ENCODE measurements around the gene SH2B3. TPM values are rescaled to one million over a fixed set of nuclear protein-coding genes. Genes with fewer than 3 reads are reported as not detected.

The SH2B3 gene
- total RNA-seq, 1 donor from 2014 or later: 2.8 TPM

- DNase-seq (ENCODE audit: low spot score): no peak
- Histone ChIP-seq H3K9ac (no peak overlapping the region), H3K36me3 (no peaks in the 10 kb centered on the region), H3K79me2 (ENCODE audit: low read depth) (no peaks in the 10 kb centered on the region), H3K4me2 (no peak overlapping the region), H3K27ac (no peak overlapping the region), H3K4me1 (peaks cover 7% of the 10 kb centered on the region), H2AFZ (replicated peaks) (no peak overlapping the region), H3K9me3 (ENCODE audit: low read depth) (no peaks in the 10 kb centered on the region), H4K20me1 (ENCODE audit: low read depth) (no peaks in the 10 kb centered on the region), H3F3A (ENCODE audit: low read depth) (no peaks in the 10 kb centered on the region), H3K27me3 (no peaks in the 10 kb centered on the region), H3K4me3 (no peak overlapping the region)
- Mint-ChIP-seq H3K27me3 (ENCODE audit: insufficient read depth, low read depth) (peaks cover 11% of the 10 kb centered on the region), H3K4me1 (peaks cover 21% of the 10 kb centered on the region), H3K9me3 (no peaks in the 10 kb centered on the region), H3K27ac (peak overlapping the region; percentile 27), H3K4me3 (no peak overlapping the region), H3K36me3 (peaks cover 4% of the 10 kb centered on the region)
- TF ChIP-seq EZH2 (IDR thresholded peaks at IDR 0.05): no peak
- no peak for TF ChIP-seq EZH2phosphoT487 (IDR thresholded peaks at IDR 0.05)
- TF ChIP-seq CTCF (IDR thresholded peaks at IDR 0.05): no peak
Observed at GRCh38 chr12:111434680-111435338, 29.1 kb downstream of the SH2B3 start.

- Mint-ChIP-seq H3K9me3 (no peaks in the 10 kb centered on the region), H3K4me3 (no peak overlapping the region), H3K27ac (no peak overlapping the region), H3K27me3 (ENCODE audit: insufficient read depth, low read depth) (peaks cover 6% of the 10 kb centered on the region), H3K36me3 (peaks cover 4% of the 10 kb centered on the region), H3K4me1 (peaks cover 25% of the 10 kb centered on the region)
- H3K27me3 ChIP-seq: no peaks in the 10 kb centered on the region
- no peak overlapping the region for H2AFZ ChIP-seq (replicated peaks)
- no peak for TF ChIP-seq EZH2 (IDR thresholded peaks at IDR 0.05)
- no peak for TF ChIP-seq CTCF (IDR thresholded peaks at IDR 0.05)
- TF ChIP-seq EZH2phosphoT487 (IDR thresholded peaks at IDR 0.05): no peak
- no peak overlapping the region for H3K9ac ChIP-seq
- DNase-seq (ENCODE audit: low spot score): no peak
- H3K36me3 ChIP-seq: no peaks in the 10 kb centered on the region
- H4K20me1 ChIP-seq (ENCODE audit: low read depth): no peaks in the 10 kb centered on the region
- no peaks in the 10 kb centered on the region for H3F3A ChIP-seq (ENCODE audit: low read depth)
- peaks cover 7% of the 10 kb centered on the region for H3K4me1 ChIP-seq
- no peak overlapping the region for H3K4me2 ChIP-seq
- no peak overlapping the region for H3K27ac ChIP-seq
- H3K79me2 ChIP-seq (ENCODE audit: low read depth): no peaks in the 10 kb centered on the region
- no peak overlapping the region for H3K4me3 ChIP-seq
- H3K9me3 ChIP-seq (ENCODE audit: low read depth): no peaks in the 10 kb centered on the region
Observed at GRCh38 chr12:111435661-111436201, 30.0 kb downstream of the SH2B3 start.

GRCh38 chr12:111436266-111436665, 30.5 kb downstream of the SH2B3 start:
- H3K27me3 ChIP-seq: no peaks in the 10 kb centered on the region
- TF ChIP-seq EZH2phosphoT487 (IDR thresholded peaks at IDR 0.05) (no peak), EZH2 (IDR thresholded peaks at IDR 0.05) (no peak), CTCF (IDR thresholded peaks at IDR 0.05) (no peak)
- no peaks in the 10 kb centered on the region for H4K20me1 ChIP-seq (ENCODE audit: low read depth)
- peak overlapping the region; percentile 84 for H3K27ac Mint-ChIP-seq
- peaks cover 6% of the 10 kb centered on the region for H3K27me3 Mint-ChIP-seq (ENCODE audit: insufficient read depth, low read depth)
- no peaks in the 10 kb centered on the region for H3K9me3 ChIP-seq (ENCODE audit: low read depth)
- no peak overlapping the region for H3K4me3 ChIP-seq
- no peak overlapping the region for H3K4me3 Mint-ChIP-seq
- H3K4me1 ChIP-seq: peaks cover 5% of the 10 kb centered on the region
- H2AFZ ChIP-seq (replicated peaks): no peak overlapping the region
- no peak overlapping the region for H3K4me2 ChIP-seq
- H3K79me2 ChIP-seq (ENCODE audit: low read depth): no peaks in the 10 kb centered on the region
- peaks cover 4% of the 10 kb centered on the region for H3K36me3 Mint-ChIP-seq
- no peaks in the 10 kb centered on the region for H3K36me3 ChIP-seq
- no peaks in the 10 kb centered on the region for H3F3A ChIP-seq (ENCODE audit: low read depth)
- DNase-seq (ENCODE audit: low spot score): no peak
- H3K9ac ChIP-seq: no peak overlapping the region
- H3K4me1 Mint-ChIP-seq: peaks cover 22% of the 10 kb centered on the region
- H3K9me3 Mint-ChIP-seq: no peaks in the 10 kb centered on the region
- no peak overlapping the region for H3K27ac ChIP-seq
